ENCODE data around the gene PIK3R3. TPM values are rescaled to one million over a fixed set of nuclear protein-coding genes. Genes with fewer than 3 reads are reported as not detected.

Gene PIK3R3
- total and polyA plus RNA-seq, 2 experiments from 2014 or later: 8.4 to 16.8 TPM

DNA sequence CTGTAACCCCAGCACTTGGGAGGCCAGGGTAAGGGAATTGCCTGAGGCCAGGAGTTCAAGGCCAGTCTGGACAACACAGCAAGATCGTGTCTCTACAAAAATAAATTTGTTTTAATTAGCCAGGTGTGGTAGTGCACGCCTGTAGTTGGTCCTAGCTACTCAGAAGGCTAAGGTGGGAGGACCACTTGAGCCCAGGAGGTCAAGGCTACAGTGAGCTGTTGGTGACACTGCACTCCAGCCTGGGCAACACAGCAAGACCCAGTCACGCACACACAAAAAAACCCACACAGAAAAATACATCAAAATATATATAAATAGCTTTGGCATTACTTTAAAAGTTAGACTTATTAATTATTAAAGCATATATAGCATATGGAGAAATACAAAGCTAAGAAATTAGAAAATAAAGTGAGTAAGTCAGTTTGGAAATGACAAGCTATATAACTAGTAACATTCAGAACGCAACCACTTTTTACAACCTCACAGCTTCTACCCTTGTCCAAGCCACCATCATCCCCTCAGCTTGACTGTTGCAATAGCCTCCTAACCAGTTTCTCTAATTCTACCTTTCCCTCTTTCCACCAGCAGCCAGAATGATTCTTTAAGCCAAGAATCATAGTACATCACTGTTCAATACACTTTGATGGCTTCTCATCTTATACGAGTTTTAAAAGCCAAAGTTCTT is 14.5 kb downstream of the PIK3R3 start:
- no peak for TF ChIP-seq EZH2 (IDR thresholded peaks at IDR 0.05; ENCODE audit: borderline replicate concordance)
- WGBS (ENCODE audit: low lambda C conversion rate, missing lambda C conversion rate): 91% methylated on average over 5 of the region's 5 CpGs
- Histone ChIP-seq H4K20me1 (ENCODE audit: insufficient read depth, poor library complexity, severe bottlenecking) (no peaks in the 10 kb centered on the region), H3K4me1 (ENCODE audit: insufficient read depth) (no peaks in the 10 kb centered on the region), H3K27ac (no peak overlapping the region), H3K27me3 (no peaks in the 10 kb centered on the region), H3K4me3 (no peak overlapping the region), H3K9me2 (replicated peaks; ENCODE audit: insufficient read depth) (no peaks in the 10 kb centered on the region), H3K36me3 (replicated peaks; ENCODE audit: insufficient read depth, low read depth) (no peaks in the 10 kb centered on the region), H2AFZ (no peak overlapping the region), H3K4me2 (no peak overlapping the region), H3K9me3 (ENCODE audit: low read depth) (no peaks in the 10 kb centered on the region), H3K79me2 (peaks cover 99% of the 10 kb centered on the region)
- no peak for DNase-seq (ENCODE audit: low spot score)

GRCh38 chr1:46114925-46115603 is 17.4 kb downstream of the PIK3R3 start:
- H3K36me3 ChIP-seq (replicated peaks; ENCODE audit: insufficient read depth, low read depth): no peaks in the 10 kb centered on the region
- H3K9me3 ChIP-seq (ENCODE audit: low read depth): no peaks in the 10 kb centered on the region
- H3K27me3 ChIP-seq: no peaks in the 10 kb centered on the region
- H4K20me1 ChIP-seq (ENCODE audit: insufficient read depth, poor library complexity, severe bottlenecking): no peaks in the 10 kb centered on the region
- no peak overlapping the region for H3K4me2 ChIP-seq
- TF ChIP-seq EZH2 (IDR thresholded peaks at IDR 0.05; ENCODE audit: borderline replicate concordance) (no peak), CTCF (IDR thresholded peaks at IDR 0.05; ENCODE audit: poor library complexity) (no peak), EZH2phosphoT487 (IDR thresholded peaks at IDR 0.05; ENCODE audit: low read depth, severe bottlenecking, unreplicated experiment) (no peak)
- WGBS (ENCODE audit: low lambda C conversion rate, missing lambda C conversion rate): 86% methylated on average over 2 of the region's 2 CpGs
- H3K79me2 ChIP-seq: peaks cover 98% of the 10 kb centered on the region
- H3K4me3 ChIP-seq: no peak overlapping the region
- no peak overlapping the region for H3K27ac ChIP-seq
- no peak for DNase-seq (ENCODE audit: low spot score)
- no peak overlapping the region for H2AFZ ChIP-seq
- no peaks in the 10 kb centered on the region for H3K4me1 ChIP-seq (ENCODE audit: insufficient read depth)
- H3K9me2 ChIP-seq (replicated peaks; ENCODE audit: insufficient read depth): no peaks in the 10 kb centered on the region

- no peaks in the 10 kb centered on the region for H4K20me1 ChIP-seq (ENCODE audit: insufficient read depth, poor library complexity, severe bottlenecking)
Measured at GRCh38 chr1:46113948-46114347, 18.5 kb downstream of the PIK3R3 start.

More at GRCh38 chr1:46113948-46114347, 18.5 kb downstream of the PIK3R3 start:
- Histone ChIP-seq H3K4me2 (no peak overlapping the region), H3K4me3 (no peak overlapping the region), H3K9me3 (ENCODE audit: low read depth) (no peaks in the 10 kb centered on the region), H3K36me3 (replicated peaks; ENCODE audit: insufficient read depth, low read depth) (no peaks in the 10 kb centered on the region), H3K4me1 (ENCODE audit: insufficient read depth) (no peaks in the 10 kb centered on the region), H3K79me2 (peaks cover 98% of the 10 kb centered on the region), H3K27ac (no peak overlapping the region), H2AFZ (no peak overlapping the region), H3K9me2 (replicated peaks; ENCODE audit: insufficient read depth) (no peaks in the 10 kb centered on the region), H3K27me3 (no peaks in the 10 kb centered on the region)
- TF ChIP-seq CTCF (IDR thresholded peaks at IDR 0.05; ENCODE audit: poor library complexity): no peak
- TF ChIP-seq EZH2 (IDR thresholded peaks at IDR 0.05; ENCODE audit: borderline replicate concordance): no peak
- TF ChIP-seq EZH2phosphoT487 (IDR thresholded peaks at IDR 0.05; ENCODE audit: low read depth, severe bottlenecking, unreplicated experiment): no peak
- WGBS (ENCODE audit: low lambda C conversion rate, missing lambda C conversion rate): 91% methylated on average over 5 of the region's 5 CpGs
- no peak for DNase-seq (ENCODE audit: low spot score)

Measured in hepatocyte (in vitro differentiated cells).